ENCODE measurements around the gene FAM118B. TPM values are rescaled to one million over a fixed set of nuclear protein-coding genes. Genes with fewer than 3 reads are reported as not detected.

Gene FAM118B
- total RNA-seq = 41.1 and 47.4 TPM in 2 replicates

DNA sequence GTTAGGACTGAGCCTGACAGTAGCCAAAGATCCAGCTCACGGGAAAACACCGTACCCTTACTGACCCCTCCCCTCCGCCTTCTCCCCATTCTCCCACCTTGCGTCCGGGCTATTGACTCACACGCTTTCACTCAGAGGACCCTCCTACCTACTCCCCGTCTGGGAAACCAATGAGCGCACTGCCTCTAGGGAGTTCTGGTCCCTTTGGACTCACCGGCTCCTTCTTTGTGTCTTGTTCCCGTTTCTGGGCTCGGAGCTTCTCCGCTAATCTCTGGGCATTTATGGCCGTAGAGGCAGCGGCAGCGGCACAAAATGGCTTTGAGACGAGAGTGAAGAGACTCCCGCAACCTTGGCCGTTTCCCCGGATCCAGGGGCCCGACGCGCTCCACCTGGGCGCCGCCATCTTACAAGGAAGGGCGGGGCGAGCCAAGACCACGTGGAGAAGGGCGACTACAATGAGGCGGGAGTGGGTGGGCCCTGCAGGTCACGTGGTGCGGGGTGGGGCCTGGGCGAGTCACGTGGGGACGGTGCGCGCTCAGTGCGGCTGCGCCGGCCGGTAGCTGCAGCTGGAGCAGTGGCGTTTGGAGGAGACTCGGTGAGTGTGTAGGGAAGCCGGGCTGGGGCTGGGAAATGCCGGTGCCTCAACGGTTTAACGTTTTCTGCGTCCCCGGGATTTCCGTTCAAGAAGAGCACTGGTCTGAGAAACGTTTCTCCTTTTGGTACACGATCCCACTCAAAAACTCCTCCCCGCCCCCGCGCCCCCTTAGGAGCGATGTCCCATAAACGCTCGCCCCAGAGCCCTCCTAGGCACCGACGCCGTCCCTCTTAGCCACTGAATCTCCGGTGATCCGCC, at the start of gene FAM118B, which contains the start of gene RPUSD4:
Gene FAM118B, plus strand, starts transcription at position 547 of the 853 bp plus-strand sequence. CDS start 23,220 bp downstream, outside the sequence.
Gene RPUSD4, minus strand, starts transcription at position 415 of the 853 bp plus-strand sequence. Its CDS starts 12 bp downstream, at position 403.

DNA sequence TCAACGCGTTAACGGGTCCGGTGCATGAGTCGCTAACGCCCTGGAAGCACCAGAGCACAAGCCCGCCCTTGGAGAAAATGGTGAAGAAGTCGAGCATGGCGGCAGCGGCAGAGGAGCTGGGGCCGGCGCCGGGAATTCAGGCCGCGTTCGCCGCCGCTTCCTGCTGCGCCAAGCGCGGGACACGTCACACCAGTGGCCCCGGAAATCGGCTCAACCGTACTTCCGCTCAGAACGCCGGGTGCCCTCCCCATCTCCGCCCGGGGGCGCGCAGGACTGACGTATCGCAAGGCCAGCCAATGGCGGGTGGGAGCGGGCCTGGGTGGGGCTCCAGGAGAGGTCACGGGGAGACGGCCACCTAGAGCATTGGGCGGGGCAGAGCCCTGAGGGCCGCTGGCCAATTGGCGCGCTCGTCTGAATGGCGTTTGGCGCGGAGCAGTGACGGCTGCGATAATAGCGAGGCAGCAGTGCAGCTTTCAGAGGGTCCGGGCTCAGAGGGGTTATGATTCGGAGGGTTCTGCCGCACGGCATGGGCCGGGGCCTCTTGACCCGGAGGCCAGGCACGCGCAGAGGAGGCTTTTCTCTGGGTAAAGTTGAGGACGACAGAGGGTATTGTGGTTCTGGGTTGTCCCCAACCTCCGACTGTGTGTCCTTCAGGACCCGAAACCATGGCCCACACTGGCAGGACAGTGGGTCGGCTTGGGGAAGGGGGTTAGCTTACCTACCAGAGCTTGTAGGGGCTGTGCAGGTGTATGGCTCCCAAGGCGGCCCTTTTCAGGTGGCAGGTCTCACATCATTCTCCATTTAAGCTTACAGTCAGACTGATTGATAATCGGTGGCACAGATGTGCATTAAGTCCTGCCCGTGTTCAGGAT, 57.4 kb downstream of the FAM118B start, which contains the start of the genes FOXRED1 and SRPRA:
Gene FOXRED1, plus strand, starts transcription at position 447 of the 872 bp plus-strand sequence. Its CDS starts 53 bp downstream, at position 500.
Gene SRPRA, minus strand, starts transcription at position 188 of the 872 bp plus-strand sequence. Its CDS starts 91 bp downstream, at position 97.

DNA sequence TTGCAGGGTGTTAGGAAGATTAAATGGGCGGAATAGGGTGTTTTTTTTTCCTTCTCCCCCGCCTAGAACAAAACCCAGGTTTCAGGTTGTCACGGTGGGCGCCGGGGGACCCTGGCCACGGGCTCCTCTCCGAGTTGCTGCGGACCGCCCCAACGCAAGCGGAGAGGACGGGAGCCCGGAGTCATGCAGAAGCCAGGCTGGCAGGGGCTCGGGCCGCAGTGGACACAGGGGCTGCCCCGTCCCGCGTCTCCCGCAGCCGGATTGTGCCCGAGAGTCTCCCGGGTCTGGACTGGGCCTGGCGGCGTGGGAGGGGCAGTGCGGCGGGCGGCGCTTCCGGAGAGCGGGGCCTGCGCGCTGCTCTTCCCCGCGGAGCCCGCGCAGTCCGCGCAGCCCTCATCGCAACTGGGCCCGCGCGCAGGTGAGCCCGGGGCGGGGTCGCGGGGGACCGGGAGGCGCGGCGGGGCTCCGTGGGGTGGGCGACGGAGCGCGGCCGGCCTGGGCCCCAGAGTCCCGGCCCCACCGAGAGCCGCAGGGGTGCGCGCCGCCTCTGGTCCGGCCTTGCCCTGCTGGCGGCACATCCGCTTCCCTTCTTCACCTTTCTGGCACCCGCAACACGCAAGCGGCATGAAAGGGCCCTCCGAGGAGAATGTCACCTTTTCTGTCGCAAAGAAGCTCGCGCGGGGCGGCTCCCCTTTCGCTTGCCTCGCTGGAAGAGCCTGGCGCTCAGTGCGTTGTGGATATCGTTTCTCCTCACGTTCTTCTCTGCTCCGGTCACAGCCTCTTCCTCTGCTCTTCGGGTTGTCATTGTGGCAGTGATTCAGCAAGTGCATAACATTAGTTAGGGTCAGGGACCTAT, 71.4 kb downstream of the FAM118B start, which contains the start of gene TIRAP:
Gene TIRAP, plus strand, starts transcription at position 358 of the 856 bp plus-strand sequence. CDS start 7,802 bp downstream, outside the sequence.

DNA sequence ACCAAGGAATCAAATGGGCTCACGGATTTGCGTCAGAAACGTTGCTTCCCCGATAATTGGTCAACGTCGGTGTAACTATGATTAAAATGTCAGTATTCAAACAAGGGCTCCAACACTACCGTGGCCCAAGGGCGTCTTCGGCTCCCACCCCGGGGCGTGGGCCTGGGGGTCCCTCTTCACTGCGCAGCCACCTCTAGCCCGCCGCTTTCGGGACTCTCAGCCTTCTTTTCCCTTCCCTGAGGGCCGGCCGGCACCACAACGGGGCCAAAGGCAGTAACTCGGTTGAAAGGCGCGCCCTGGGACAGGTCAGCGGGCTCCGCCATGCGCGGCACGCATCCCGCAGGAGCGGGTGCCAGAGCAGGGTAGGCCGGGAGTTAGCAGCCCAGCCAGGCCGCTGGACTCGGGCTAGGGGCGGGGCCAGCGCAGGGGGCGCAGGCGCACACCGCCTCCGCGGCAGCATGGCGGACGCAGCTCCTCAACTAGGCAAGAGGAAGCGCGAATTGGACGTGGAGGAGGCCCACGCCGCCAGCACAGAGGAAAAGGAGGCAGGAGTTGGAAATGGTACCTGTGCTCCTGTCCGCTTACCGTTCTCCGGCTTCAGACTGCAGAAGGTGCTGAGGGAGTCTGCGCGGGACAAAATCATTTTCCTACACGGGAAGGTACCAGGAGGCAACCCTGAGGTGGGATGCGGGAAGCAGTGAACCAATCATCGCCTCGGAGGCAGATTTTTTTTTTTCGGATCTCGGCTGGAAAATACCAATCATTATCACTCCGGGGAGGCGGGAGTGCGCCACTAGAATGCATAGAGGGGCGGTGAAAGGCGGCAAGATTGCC, 92.3 kb downstream of the FAM118B start, which contains the start of gene DCPS:
Gene DCPS, plus strand, starts transcription at position 438 of the 834 bp plus-strand sequence. Its CDS starts 21 bp downstream, at position 459.

Small RNA genes lying within 50 kb of the gene (small RNA-seq; reads per million reads assigned to genes)
- gene AP001893.2 (not detected), gene RN7SL351P (not detected), gene RNU4-86P (not detected)

Other genes with a start within 250 kb of the FAM118B start
- 3.3 and 4.7 TPM in 2 replicates for gene CDON, start 148.9 kb upstream of the FAM118B start, total RNA-seq
- 37.7 and 46.1 TPM in 2 replicates for gene RPUSD4, start 132 bp upstream of the FAM118B start, total RNA-seq
- 96.0 and 103 TPM in 2 replicates for gene SRPRA, start 57.1 kb downstream of the FAM118B start, total RNA-seq
- 13.0 and 13.1 TPM in 2 replicates for gene FOXRED1, start 57.4 kb downstream of the FAM118B start, total RNA-seq
- gene TIRAP, start 71.3 kb downstream of the FAM118B start, total RNA-seq = 8.1 and 9.5 TPM in 2 replicates
- gene DCPS, start 92.3 kb downstream of the FAM118B start, total RNA-seq = 11.1 and 15.3 TPM in 2 replicates
- 12.8 and 17.0 TPM in 2 replicates for gene ST3GAL4, start 143.9 kb downstream of the FAM118B start, total RNA-seq

Measured in vein endothelial cell (primary cell).